Measurements from ENCODE around the gene CDK15.

DNA sequence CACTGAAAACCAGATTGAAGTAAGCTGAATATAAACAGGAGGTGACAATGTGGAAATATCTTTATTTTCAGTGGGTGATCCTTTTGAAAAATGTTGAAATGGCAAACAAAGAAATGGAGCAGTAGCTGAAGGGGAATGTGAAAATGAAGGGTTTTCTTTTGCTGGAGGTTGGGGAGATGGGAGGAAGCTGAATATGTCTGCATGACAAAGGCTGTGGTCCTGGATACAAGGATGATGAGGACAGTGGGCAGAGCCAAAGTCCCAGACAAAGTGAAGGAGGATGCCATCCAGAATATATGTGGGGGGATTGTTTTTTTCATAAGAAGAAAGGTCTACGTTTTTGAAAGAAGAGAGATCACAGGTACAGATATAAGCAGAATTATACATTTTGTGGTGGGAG lies 32.3 kb upstream of the CDK15 start:
- TF ChIP-seq FOXA1 (IDR thresholded peaks at IDR 0.05) (no peak), FOXK2 (IDR thresholded peaks at IDR 0.05) (no peak)
